TTC549 (cell line): ENCODE results near the gene CD80.

Source experiments
- FAIRE-seq: peaks from 2 replicates; lab custom pipeline; 2012; peaks lifted over from hg19 to GRCh38; lab: Jason Lieb, UNC

Gene CD80

DNA sequence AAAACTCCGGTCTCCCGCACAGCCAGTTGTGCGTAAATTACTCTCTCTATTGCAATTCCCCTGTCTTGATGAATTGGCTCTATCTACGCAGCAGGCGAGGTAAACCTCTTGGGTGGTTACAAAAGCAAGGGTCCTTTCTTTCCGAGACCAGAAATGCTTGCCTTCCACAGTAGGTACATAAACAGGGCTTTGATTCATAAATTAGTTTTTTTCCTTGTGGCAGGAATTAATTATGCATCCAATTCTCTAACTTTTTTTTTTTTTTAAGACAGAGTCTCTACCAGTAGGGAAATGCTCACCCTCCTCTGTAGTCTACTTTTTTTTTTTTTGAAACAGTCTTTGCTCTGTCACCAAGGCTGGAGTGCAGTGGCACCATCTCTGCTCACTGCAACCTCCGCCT, 16.3 kb downstream of the CD80 start:
- no peak for FAIRE-seq

DNA sequence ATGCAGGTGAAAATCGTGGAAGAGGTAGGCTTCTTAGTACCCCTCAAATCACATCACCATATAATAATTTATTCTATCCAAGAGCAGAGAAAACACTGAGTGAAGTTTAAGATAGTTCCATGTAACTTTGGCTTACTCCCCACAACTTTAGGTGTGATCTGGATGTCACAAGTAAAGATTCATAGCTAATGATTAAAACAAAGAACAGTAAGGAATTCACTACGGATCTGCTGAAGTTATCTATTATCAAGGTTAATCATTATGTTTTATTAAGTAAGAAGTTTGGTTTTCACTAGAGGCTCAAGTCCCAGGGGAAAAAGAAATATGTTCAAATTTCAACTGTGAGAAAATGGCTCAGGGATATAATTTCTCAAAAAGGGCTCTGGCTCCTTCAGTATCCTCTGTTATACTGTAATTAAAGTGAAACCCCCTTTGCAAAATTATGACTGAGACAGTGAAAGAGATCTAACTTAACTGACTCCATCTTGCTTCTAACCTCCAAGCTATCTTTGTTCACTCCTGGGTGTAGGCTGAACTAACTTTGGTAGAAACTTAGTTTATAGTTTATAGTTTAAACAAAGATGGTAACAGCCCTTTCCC, 17.1 kb downstream of the CD80 start:
- no peak for FAIRE-seq

DNA sequence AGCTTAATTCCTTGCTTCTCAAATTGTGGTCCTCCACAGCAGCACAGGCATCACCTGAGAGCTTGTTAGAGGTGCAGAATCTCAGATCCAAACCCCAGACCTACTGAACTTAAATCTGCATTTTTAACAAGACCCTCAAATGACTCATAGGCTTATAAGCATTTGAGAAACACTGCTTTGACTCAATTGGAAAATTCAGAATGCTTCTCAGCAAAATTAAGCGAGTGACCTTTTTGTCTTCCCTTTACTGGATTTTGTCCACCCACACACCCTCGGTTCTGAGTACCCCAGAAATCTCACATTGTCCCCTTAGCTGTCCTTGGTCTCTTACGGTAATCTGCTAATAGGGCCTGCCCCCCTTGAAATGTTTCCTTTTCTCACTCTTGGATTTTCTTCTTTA, 17.9 kb downstream of the CD80 start:
- no peak for FAIRE-seq

DNA sequence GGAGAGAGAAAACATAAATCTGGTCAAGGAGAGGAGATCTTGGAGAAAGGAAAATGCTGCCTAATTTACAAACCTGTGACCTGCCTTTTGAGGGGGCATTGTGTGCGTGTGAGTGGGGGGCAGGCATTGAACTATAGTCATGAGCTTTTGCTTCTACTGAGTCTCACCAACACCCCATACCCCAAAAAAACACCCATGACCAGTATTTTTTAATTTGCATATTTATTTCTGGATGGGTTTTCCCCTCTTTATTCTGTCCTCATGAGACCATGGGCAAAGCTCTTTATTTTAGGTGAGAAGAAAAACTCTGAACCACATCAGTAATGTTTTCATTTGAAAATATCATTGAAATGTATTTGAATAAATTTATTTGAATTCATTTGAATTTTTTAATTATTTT, 20.6 kb downstream of the CD80 start:
- no peak for FAIRE-seq

DNA sequence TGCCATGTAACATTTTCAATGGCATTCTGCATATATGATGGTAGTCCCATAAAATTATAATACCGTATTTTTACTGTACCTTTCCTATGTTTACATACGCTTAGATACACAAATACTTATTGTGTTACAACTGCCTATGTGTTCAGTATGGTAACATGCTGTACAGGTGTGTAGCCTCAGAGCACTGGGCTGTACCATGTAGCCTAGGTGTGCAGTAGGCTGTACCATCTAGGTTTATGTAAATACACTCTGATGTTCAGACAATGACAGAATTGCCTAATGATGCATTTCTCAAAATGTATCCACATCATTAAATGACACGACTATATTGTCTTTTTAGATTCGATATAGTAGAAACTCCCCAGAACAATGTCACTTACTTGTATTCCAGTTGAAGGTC, 22.7 kb downstream of the CD80 start:
- FAIRE-seq, result no peak

DNA sequence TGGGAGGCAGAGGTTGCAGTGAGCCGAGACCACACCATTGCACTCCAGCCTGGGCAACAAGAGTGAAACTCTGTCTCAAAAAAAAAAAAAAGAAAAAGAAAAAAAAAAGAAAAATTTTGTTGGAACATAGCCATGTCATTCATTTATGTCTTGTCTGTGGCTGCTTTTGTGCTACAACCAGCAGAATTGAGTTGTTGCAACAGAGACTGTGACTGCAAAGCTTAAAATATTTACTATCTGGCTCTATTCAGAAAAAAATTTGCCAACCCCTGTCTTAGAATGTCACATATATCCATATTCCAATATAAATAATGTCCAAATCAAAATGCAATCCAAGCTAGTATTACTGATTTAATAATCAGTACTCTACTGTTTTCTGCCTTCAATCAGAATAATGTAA, 25.1 kb downstream of the CD80 start:
- FAIRE-seq, result no peak

DNA sequence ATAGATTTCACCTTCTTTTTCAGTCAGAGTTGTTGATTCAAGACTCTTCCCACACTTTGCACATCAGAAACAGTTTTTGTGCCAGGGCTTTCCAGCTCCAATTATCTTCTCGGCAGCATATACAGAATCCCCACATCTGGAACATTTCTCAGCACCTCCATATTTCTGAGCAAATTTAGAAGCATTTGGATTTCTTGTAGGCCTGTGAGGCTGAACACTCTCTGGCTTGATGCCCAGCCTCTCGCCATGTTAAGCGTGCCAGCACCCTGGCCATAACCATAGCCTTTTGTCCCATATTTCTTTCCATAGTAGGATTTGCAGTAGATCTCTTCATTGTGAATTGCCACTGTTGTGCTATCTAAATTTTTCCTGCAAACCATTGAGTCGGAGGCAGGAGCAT, 28.3 kb downstream of the CD80 start:
- FAIRE-seq, result no peak

DNA sequence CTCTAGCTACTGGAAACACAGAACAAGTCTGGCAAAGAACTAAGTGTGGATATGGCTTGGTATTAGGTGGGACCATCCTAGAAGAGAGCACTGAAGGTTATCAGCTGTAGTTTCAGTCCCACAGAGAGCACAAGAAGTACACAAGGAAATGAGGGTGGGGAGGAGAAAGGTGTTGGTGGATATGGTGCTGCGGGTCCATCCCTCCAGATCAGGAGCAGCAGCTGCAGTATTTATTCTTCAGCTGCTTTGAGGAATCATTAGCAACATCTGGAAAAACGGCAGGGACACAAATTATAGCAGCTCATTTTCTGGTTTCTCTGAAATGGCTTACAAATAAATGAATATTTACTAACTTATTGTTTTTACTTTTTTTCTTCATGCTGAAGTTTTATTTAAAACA, 29.0 kb downstream of the CD80 start:
- no peak for FAIRE-seq

DNA sequence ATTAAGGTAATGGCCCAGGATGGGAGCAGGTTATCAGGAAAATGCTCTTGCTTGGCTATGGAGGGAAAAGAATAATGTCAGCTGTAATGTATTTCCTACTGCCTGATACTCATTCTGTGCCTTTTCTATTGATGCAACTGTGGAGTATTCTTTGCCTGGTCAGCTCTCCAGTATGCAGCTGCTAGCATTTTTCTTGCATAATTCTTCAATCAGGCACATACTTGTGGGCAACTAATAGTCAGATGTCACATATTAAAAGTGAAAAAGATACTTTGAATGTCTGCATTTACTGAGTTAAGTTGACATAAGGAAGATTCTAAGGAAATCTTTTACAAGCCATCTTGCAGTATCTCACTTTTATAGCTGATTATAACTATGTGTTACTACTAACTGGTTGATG, 29.5 kb downstream of the CD80 start:
- no peak for FAIRE-seq

DNA sequence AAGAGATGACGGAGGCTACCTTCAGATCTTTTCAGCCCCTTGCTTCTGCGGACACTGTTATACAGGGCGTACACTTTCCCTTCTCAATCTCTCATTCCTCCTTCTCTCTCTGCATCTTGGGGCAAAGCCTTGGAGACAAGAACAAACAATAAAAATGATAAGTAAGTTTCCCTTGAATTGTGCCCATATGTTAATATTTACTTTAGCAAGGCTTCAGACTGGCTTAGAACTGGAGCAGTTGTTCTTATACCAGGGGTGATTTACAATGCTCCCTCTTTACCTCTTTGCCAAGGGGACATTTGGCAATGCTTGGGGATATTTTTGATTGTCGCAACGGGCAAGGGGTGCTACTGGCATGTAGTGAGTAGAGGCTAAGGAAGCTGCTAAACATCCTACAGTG, 31.7 kb downstream of the CD80 start:
- no peak for FAIRE-seq

DNA sequence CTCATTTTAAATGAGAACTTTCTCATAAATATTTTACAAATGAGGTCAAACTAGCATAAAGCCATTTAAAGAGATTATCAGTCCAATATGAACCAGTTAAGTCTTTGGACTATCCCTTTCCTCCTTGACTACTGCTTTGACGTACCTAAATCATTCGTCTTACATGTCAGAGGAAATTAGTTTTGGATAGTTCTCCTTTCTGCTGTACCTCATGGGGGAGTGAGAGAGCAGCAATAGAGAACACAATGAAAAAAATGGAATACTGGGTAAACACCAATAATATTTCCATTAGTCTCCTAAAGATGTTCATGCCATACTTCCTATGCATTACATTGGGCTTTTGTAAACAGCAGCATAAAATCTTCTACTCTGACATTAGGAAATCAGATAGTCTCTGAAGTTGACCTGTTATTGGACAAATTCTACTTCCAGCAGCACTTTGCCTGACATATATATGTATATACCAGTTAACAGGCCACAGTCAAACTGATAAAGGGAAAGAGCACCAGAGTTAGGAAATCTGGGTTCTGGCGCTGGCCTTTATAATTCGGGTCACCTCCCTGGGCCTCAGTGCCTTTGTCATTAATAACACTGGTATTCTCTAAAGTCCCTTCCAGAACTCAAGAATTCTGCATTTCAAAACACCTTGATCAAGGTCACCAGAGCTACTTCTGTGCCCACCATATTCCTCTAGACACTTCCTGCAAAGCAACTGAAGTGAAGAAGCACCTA, 34.3 kb downstream of the CD80 start:
- no peak for FAIRE-seq

DNA sequence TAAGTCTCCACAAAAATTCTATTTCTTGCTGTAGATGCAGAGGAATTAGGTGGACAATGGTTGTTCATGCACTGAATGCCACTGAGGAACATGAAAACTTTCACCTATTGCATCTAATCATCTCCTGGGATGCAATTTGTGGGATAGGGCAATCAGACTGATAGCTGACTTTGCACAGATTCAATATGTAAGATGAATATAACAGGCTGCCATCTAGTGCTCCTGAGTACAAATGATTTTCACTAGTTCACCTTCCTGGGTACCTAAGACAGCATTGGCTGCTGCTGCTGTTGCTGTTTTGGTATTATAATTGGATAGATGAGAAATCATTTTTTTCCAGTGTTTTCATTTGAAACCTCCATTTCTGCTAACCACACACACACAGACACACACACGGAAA, 41.4 kb downstream of the CD80 start:
- no peak for FAIRE-seq

DNA sequence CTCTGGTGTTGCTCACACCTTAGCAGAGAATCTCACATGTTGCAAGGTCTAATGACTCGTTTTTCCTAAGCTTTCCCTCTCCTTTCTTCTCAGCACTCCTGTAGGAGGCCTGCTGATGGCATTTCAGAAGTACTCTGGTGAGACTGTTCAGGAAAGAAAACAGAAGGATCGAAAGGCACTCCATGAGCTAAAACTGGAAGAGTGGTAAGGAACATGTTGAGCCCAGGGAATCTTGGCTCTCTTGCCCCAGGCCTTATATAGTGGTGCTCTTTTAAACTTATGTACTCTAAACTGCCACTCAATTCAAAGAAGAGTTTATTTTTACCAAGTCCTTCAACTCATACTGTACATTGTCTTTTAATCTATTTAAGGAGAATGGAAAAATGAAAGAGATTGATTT, 42.3 kb downstream of the CD80 start:
- FAIRE-seq, result no peak

DNA sequence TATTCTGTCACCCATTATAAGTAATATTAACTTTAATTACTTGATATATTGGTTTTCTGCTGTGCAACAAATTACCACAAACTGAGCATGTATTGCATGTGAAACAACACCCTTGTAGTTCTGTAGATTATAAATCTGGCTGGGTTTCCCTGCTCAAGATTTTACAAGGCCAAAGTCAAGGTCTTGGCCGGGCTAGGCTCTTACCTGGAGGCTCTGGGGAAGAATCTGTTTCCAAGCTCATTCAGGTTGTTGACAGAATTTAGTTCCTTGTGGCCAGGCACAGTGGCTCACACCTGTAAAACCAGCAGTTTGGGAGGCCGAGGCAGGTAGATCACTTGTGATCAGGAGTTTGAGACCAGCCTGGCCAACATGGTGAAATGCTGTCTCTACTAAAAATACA, 44.8 kb downstream of the CD80 start:
- no peak for FAIRE-seq

DNA sequence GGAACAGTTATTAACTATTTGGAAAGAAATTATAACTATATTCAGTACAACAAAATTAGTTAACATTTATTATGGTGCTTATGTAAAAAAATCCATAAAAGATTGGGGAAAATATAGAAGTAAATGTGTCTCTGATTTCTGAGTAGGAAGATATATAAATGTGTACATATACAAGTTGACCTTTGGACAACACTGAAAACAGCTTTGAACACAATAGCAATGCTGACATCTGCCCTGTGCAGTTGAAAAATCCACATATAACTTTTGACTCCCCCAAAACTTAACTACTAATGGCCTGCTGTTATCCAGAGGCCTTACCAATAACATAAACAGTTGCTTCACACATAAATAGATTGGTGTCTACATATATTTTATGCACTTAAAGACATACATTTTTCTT, 48.7 kb downstream of the CD80 start:
- no peak for FAIRE-seq

DNA sequence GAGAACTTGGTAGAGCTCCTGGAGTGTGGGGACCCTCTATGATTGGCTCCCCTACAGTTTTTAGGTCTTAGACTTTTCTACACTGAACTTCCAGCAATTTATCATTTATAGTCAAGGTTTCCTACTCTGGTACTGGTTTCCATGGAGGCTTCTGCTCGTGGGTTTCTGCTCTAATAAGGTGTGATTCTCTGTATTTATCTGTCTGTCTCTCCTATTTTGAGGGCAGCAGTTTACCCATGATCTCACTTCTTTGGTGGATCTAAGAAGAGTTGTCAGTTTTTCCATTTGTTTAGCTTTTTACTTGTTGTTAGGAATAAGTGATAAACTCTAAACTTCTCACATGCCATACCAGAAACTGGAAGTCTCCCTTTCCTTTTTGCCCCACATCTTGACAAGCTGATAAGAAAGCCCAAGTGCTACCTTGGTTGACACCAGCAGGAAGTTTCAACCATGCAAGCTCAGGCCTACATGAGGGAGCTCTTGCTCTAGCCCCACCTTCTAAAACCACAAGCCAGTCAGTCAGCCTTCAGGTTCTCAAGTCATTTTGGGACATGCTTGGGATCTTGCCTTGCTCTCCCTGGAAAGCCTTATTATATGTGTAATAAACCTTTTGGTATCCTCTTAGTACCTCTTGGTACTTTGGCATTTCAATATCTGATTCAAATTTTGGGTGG, 51.1 kb downstream of the CD80 start:
- FAIRE-seq, result no peak

DNA sequence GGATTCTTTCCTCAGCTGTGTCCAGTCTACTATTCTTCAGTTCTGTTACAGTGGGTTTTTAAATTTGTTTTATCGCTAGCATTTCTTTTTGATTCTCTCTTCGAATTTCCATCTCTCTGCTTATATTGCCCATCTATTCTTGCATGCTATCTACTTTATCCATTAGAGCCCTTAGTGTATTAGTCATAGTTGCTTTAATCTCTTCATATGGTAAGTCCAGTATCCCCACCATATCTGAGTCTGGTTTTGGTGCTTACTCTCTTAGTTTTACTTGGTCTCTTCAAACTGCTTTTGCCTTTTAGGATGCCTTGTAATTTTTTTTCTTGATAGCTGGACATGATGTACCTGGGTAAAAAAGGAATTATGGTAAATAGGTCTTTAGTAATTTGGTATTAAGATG, 52.0 kb downstream of the CD80 start:
- no peak for FAIRE-seq

DNA sequence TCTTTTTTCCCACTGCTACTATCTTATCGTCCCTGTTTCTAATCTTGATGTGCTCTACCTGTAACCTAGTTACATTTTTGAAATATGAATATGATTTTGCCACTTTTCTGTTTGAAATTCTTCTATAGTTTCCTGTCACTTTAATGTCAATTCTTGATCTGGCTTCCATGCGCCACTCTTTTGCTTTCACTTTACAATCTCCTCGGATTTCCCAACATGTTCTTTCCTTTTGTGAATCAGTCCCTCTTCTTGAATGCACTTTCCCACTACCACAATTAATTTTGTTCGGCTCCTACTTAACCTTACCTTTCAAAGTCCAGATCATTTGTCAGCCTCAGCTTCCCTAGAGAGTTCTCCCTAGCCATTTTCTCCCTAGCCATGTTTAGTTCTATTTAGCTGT, 52.8 kb downstream of the CD80 start:
- FAIRE-seq, result no peak

DNA sequence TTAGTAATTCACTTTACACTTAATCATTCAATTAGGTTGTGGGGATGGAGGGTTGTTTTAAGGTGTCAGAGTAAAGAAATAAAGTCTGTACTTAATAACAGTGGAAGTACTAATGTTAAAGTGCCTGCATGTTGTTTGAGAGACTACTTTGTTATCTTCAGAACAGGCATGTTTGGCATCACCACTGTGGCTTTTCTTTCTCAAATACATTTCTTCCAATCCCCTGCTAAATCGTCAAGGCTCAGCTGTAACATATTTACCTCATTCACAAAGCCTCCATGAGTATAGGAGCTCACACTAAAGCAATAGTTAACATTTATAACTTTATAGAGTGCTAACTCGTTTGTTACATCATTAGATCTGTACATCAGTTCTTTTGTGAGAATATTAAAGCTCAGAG, 58.5 kb downstream of the CD80 start:
- no peak for FAIRE-seq

DNA sequence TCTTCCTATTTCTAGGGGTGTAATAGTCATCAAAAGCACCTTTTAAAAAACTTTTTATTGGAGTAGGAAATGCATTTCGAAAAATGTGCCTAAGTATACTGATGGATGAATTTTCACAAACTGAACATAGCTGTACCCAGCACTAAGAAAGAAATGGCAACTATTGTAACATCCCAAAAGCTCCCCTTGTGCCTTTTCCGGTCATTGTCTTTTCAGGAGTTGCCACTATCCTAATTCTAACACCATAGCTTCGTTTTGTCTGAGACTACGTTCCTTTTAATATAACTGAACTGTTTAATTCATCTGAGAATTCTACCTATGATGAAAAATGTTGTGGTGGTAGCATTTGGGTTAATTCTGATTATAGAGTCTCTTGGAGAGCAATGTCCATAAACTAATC, 59.1 kb downstream of the CD80 start:
- FAIRE-seq, result no peak

DNA sequence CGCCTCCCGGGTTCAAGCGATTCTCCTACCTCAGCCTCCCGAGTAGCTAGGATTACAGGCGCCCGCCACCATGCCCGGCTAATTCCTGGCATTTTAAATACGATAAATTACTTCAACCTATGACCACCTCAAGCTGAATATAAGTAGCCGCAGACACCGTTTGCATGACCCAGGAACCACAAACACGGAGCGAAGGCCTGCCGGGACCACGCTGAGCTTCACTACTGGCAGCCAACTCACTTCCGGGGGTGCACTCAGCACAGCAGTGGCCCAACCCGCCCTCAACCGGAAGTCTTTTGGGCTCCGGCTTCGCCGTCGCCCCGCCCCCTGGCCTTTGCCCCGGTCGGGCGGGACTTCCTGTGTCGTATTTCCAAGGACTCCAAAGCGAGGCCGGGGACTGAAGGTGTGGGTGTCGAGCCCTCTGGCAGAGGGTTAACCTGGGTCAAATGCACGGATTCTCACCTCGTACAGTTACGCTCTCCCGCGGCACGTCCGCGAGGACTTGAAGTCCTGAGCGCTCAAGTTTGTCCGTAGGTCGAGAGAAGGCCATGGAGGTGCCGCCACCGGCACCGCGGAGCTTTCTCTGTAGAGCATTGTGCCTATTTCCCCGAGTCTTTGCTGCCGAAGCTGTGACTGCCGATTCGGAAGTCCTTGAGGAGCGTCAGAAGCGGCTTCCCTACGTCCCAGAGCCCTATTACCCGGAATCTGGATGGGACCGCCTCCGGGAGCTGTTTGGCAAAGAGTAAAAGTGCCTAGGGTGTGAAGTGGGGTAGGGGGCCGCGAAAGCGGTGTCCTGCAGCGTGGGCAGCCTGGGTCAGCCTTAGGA, 61.0 kb downstream of the CD80 start, which contains the start of gene TIMMDC1:
Gene TIMMDC1 (plus strand): TSS at position 362 of the 826 bp plus-strand sequence. CDS start 187 bp downstream, at position 549.
- FAIRE-seq, result peak; percentile 73

DNA sequence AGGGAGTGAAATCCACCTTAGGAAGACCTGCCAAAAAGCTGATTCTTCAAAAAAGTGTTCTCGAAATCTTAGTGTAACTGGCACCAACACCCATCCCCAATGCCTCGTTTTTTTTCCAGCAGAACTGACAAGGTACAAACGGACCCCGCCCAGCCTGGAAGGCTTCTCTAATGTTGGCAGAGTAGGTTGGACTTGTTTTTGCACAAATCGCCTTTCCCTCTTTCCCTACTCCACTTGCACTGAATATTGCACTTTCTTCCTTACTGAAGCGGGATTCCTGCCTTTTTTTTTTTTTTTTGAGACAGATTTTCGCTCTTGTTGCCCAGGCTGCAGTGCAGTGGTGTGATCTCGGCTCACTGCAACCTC, 61.6 kb downstream of the CD80 start:
- FAIRE-seq, result no peak

DNA sequence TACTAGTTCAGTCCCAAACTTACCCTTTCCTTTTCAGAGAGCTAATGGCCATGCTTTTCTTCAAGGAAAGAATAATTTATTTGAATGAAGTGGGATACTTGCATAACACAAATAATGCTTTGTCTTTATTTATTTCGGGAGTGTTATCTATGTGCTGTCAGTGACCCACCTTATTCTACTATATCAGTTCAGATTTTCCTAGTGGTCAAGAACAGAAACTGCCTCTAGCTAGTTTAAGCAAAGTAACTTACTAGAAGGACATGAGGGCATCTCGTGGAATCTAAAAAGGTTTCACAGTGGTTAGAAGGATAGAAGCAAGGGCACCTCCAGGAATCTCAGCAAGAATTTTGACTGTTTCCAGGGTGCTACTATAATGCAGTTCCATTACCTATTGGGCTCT, 64.8 kb downstream of the CD80 start:
- no peak for FAIRE-seq
